Liver (tissue), 9 donors: Measurements from ENCODE around the gene GTPBP6. TPM values are rescaled to one million over a fixed set of nuclear protein-coding genes. Genes with fewer than 3 reads are reported as not detected.

Experiments
- DNase-seq: peaks from one replicate; pipeline ENCODE4 v3.0.0-alpha.2; 2017; ENCODE audit warnings: low spot score
- H3K27ac ChIP-seq, 2 donors: one replicate each; pipeline ENCODE4 v1.7.0; 2013; ENCODE audit warnings: inconsistent platforms in 2 of 2, low read length in 2 of 2, control low read depth in 1 of 2, low read depth in 1 of 2, mild to moderate bottlenecking in 1 of 2
- H3K27me3 ChIP-seq, 4 donors: one replicate each; pipeline versions ENCODE4 v1.6.1 to v1.7.0; 2013; ENCODE audit warnings: low read length in 3 of 4, inconsistent platforms in 1 of 4, mild to moderate bottlenecking in 1 of 4, moderate library complexity in 1 of 4; ENCODE audit not compliant: control insufficient read depth in 4 of 4, insufficient read depth in 4 of 4
- H3K36me3 ChIP-seq, 4 donors: one replicate each; pipeline versions ENCODE4 v1.6.1 to v1.7.0; 2013; ENCODE audit warnings: low read length in 3 of 4, mild to moderate bottlenecking in 3 of 4, low read depth in 1 of 4, moderate library complexity in 1 of 4; ENCODE audit not compliant: control insufficient read depth in 4 of 4, insufficient read depth in 3 of 4
- H3K4me1 ChIP-seq, 4 donors: one replicate each; pipeline versions ENCODE4 v1.6.1 to v1.7.0; 2013; ENCODE audit warnings: low read length in 3 of 4, mild to moderate bottlenecking in 3 of 4, moderate library complexity in 1 of 4; ENCODE audit not compliant: control insufficient read depth in 4 of 4, insufficient read depth in 4 of 4
- H3K4me3 ChIP-seq, 3 donors: one replicate each; pipeline versions ENCODE4 v1.6.1 to v1.7.0; 2013; ENCODE audit warnings: low read length in 3 of 3, control low read depth in 1 of 3, low read depth in 1 of 3, mild to moderate bottlenecking in 1 of 3
- H3K9ac ChIP-seq, 2 donors: one replicate each; pipeline ENCODE4 v1.7.0; 2013; ENCODE audit warnings: low read length in 2 of 2, mild to moderate bottlenecking in 2 of 2, moderate library complexity in 2 of 2, control low read depth in 1 of 2, low read depth in 1 of 2
- H3K9me3 ChIP-seq, 4 donors: one replicate each; pipeline versions ENCODE4 v1.6.1 to v1.7.0; 2013; ENCODE audit warnings: low read length in 3 of 4; ENCODE audit not compliant: control insufficient read depth in 4 of 4
- EGR1 ChIP-seq, 2 donors: IDR thresholded peaks; 2 replicates each; pipeline ENCODE4 v1.6.1; 2016 to 2018; ENCODE audit warnings: antibody characterized with exemption in 2 of 2, low read depth in 2 of 2
- FOXA2 ChIP-seq: IDR thresholded peaks from 2 replicates; pipeline ENCODE4 v1.6.1; 2016; ENCODE audit warnings: antibody characterized with exemption
- GABPA ChIP-seq, 2 donors: IDR thresholded peaks in 1 of 2; conservative IDR thresholded peaks in 1 of 2; 2 replicates each; pipeline ENCODE4 v1.6.1; 2016; ENCODE audit warnings: antibody characterized with exemption in 2 of 2, mild to moderate bottlenecking in 1 of 2, moderate library complexity in 1 of 2
- HNF4A ChIP-seq, 2 donors: conservative IDR thresholded peaks; 2 replicates each; pipeline ENCODE4 v1.6.1; 2016; ENCODE audit warnings: antibody characterized with exemption in 2 of 2, mild to moderate bottlenecking in 2 of 2
- JUND ChIP-seq, 2 donors: IDR thresholded peaks; 2 replicates each; pipeline ENCODE4 v1.6.1; 2016; ENCODE audit warnings: antibody characterized with exemption in 2 of 2
- NR2F2 ChIP-seq: IDR thresholded peaks from 2 replicates; pipeline ENCODE4 v1.6.1; 2016; ENCODE audit warnings: antibody characterized with exemption
- RAD21 ChIP-seq, 2 donors: IDR thresholded peaks; 2 replicates each; pipeline ENCODE4 v1.6.1; 2016; ENCODE audit warnings: antibody characterized with exemption in 2 of 2, mild to moderate bottlenecking in 2 of 2
- RXRA ChIP-seq, 2 donors: IDR thresholded peaks; 2 replicates each; pipeline ENCODE4 v1.6.1; 2017 to 2018; ENCODE audit warnings: antibody characterized with exemption in 2 of 2, mild to moderate bottlenecking in 1 of 2
- SP1 ChIP-seq: IDR thresholded peaks from 2 replicates; pipeline ENCODE4 v1.6.1; 2018; ENCODE audit warnings: antibody characterized with exemption, mild to moderate bottlenecking
- TAF1 ChIP-seq: conservative IDR thresholded peaks from 2 replicates; pipeline ENCODE4 v1.6.1; 2016; ENCODE audit warnings: antibody characterized with exemption, mild to moderate bottlenecking
- YY1 ChIP-seq: IDR thresholded peaks from 2 replicates; pipeline ENCODE4 v1.6.1; 2016; ENCODE audit warnings: antibody characterized with exemption, mild to moderate bottlenecking
- WGBS: extraction: QIAGEN DNeasy Blood & Tissue Kit; methylation state at CpG from one replicate; pipeline ENCODE4 v1.1.7; 2013; 5-methylcytosine and 5-hydroxymethylcytosine counted together
- polyA plus RNA-seq, 2 donors: library from polyadenylated mRNA; stranded (reverse) in 1 of 2; unstranded in 1 of 2; fragments of 200-250 nt in 1 of 2; fragments of >200 nt in 1 of 2; fragmentation: Nextera tagmentation in 1 of 2; extraction: Ambion mirVana in 1 of 2; gene quantifications; one replicate each; pipeline versions ENCODE4 v1.2.1 to v1.2.3, GENCODE V29; 2013 to 2015
- total RNA-seq, 2 donors: library from RNA; depleted of rRNA; stranded (reverse); fragments of >200 nt; gene quantifications; one replicate each; pipeline ENCODE4 v1.2.3, GENCODE V29; 2014
- TF ChIP-seq, protein P1 (sequence below): IDR thresholded peaks from 2 replicates; pipeline ENCODE4 v1.6.1; 2016; ENCODE audit warnings: antibody characterized with exemption
- TF ChIP-seq, protein P2 (sequence below): IDR thresholded peaks from 2 replicates; pipeline ENCODE4 v1.6.1; 2016; ENCODE audit warnings: antibody characterized with exemption, mild to moderate bottlenecking
- TF ChIP-seq, protein P3 (sequence below): IDR thresholded peaks from 2 replicates; pipeline ENCODE4 v1.6.1; 2016; ENCODE audit warnings: antibody characterized with exemption
- donor health status: healthy.
- donor health status: healthy.
- donor health status: healthy.
- donor health status: healthy.
- donor health status: healthy.

GTPBP6 gene
- total and polyA plus RNA-seq, 4 donors, result 11.3 to 29.2 (median 16.6) TPM

DNA sequence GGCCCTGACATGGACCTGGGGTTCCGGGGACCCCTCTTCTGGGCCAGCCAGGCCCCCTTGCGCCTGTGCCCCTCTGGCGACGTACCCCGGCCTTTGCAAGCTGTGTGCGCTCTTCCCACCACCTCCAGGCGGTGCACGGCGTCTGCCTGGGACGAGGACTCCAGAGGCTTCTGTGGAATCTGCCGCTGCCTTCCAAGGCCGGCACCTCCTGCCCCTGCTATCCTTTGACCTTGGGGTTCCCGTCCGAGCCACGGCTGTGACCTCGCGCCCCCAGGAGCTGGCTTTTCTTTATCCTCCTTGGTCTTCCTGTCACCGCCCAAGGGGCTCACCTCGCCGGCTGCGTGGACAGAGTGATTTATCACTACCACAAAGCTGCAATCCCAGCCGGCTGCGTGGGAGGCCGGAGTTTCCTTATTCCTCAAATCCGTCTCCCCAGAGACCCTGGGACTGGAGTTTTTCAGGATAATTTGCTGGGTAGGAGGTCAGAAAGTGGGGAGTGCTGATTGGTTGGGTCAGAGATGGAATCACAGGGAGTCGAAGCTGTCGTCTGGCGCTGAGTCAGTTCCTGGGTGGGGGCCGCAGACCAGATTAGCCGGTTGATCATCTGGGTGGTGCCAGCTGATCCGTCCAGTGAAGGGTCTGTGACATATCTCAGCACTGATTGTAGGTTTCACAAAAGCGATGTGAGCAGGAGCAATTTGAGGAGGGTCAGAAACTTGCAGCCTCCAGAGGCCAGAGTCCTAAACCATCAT lies 57.3 kb downstream of the GTPBP6 start:
- TF ChIP-seq GABPA (IDR thresholded peaks at IDR 0.05 in 1 of 2, conservative IDR thresholded peaks at IDR 0.05 in 1 of 2) (no peak), NR2F2 (peak; percentile 81)
- Histone ChIP-seq H3K4me3 (no peak overlapping the region), H3K27me3 (no peaks in the 10 kb centered on the region), H3K9ac (no peak overlapping the region), H3K9me3 (no peaks in the 10 kb centered on the region), H3K27ac (peak overlapping the region in 1 of 2 donors; percentile 68), H3K36me3 (no peaks in the 10 kb centered on the region), H3K4me1 (peaks cover 6 to 24% (median 20%) of the 10 kb centered on the region in 4 donors)
- no peak for DNase-seq
- whole genome bisulfite sequencing, result 74% methylated on average over 32 of the region's 32 CpGs

DNA sequence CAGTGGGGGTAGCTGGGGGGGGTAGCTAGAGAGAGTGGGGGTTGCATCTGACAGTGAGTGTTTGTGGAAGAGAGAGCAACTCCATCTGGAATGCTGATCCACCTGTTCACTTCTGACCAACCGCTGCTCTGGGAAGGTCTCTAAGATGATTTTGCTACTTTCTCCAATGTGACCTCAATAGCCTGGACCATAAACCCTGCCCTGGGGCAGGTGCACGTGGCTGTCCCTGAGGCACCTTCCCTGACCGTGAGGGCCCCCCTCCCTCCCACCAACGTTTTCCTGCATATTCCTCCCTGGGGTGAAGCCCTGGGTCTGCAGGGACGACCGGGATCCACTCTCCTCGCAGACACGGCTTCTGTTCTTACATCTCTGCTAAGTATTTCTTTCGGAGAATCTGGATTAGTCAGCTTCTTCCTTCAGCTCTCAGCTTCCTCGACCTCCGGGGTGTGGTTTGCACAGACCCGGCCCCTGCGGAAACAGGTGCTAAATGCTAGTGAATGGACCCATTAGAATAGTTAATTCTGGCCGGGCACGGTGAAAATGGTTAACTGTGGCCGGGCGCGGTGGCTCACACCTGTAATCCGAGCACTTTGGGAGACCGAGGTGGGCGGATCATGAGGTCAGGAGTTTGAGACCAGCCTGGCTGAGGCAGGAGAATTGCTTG lies 58.8 kb downstream of the GTPBP6 start:
- TF ChIP-seq JUND (IDR thresholded peaks at IDR 0.05) (no peak), SP1 (no peak), RXRA (IDR thresholded peaks at IDR 0.05) (no peak), FOXA2 (no peak), EGR1 (IDR thresholded peaks at IDR 0.05; ENCODE audit: low read depth in 2 of 2) (no peak)
- TF ChIP-seq, protein P1, sequence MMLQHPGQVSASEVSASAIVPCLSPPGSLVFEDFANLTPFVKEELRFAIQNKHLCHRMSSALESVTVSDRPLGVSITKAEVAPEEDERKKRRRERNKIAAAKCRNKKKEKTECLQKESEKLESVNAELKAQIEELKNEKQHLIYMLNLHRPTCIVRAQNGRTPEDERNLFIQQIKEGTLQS, result no peak
- TF ChIP-seq, protein P2, sequence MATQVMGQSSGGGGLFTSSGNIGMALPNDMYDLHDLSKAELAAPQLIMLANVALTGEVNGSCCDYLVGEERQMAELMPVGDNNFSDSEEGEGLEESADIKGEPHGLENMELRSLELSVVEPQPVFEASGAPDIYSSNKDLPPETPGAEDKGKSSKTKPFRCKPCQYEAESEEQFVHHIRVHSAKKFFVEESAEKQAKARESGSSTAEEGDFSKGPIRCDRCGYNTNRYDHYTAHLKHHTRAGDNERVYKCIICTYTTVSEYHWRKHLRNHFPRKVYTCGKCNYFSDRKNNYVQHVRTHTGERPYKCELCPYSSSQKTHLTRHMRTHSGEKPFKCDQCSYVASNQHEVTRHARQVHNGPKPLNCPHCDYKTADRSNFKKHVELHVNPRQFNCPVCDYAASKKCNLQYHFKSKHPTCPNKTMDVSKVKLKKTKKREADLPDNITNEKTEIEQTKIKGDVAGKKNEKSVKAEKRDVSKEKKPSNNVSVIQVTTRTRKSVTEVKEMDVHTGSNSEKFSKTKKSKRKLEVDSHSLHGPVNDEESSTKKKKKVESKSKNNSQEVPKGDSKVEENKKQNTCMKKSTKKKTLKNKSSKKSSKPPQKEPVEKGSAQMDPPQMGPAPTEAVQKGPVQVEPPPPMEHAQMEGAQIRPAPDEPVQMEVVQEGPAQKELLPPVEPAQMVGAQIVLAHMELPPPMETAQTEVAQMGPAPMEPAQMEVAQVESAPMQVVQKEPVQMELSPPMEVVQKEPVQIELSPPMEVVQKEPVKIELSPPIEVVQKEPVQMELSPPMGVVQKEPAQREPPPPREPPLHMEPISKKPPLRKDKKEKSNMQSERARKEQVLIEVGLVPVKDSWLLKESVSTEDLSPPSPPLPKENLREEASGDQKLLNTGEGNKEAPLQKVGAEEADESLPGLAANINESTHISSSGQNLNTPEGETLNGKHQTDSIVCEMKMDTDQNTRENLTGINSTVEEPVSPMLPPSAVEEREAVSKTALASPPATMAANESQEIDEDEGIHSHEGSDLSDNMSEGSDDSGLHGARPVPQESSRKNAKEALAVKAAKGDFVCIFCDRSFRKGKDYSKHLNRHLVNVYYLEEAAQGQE, result no peak
- Histone ChIP-seq H3K4me1 (peaks cover 6 to 24% (median 16%) of the 10 kb centered on the region in 4 donors), H3K27me3 (no peaks in the 10 kb centered on the region), H3K9me3 (no peaks in the 10 kb centered on the region), H3K27ac (no peak overlapping the region), H3K9ac (no peak overlapping the region), H3K4me3 (no peak overlapping the region), H3K36me3 (no peaks in the 10 kb centered on the region)
- 80% methylated on average over 21 of the region's 21 CpGs for WGBS
- DNase-seq, result no peak

DNA sequence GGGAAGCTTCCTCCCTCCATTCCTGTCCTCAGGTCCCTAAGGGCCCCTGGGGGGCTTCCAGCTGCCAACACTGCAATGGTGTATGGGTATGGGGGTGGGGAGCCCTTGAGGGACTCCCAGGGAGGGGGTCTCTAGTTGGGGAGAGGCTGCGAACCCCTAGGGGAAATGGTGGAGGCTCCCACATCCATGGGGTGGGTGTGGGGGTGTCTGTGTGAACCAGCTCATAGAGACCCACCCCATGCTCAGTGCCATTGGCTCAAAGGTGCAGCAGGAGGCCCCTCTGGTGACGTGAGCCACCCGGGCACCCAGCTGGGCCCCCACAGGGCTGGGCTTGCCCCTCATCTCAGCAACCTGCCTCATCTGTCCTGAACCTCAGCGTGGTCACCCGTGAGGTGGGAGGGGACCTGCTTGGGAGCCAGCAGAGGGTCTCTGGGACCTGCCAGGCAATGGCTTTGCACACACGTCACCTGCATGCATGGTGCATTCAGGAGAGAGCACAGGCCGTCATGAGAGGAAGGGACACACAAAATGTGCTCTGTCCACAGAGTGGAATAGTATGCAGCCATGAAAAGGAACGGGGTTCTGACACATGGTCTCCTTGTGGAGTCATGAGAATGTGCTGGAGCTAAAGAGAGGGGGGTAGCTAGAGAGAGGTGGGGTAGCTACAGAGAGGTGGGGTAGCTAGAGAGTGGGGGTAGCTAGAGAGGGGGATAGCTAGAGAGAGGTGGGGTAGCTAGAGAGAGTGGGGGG lies 60.1 kb downstream of the GTPBP6 start:
- H3K9me3 ChIP-seq, result no peaks in the 10 kb centered on the region
- H3K4me1 ChIP-seq, result peaks cover 5 to 18% (median 11%) of the 10 kb centered on the region in 4 donors
- WGBS, result 85% methylated on average over 8 of the region's 8 CpGs
- H3K36me3 ChIP-seq, result no peaks in the 10 kb centered on the region
- no peaks in the 10 kb centered on the region for H3K27me3 ChIP-seq
- no peak overlapping the region for H3K9ac ChIP-seq
- H3K4me3 ChIP-seq, result no peak overlapping the region
- DNase-seq, result no peak
- H3K27ac ChIP-seq, result no peak overlapping the region
- TF ChIP-seq NR2F2 (no peak), TAF1 (no peak), RXRA (IDR thresholded peaks at IDR 0.05) (no peak), RAD21 (IDR thresholded peaks at IDR 0.05) (no peak), GABPA (IDR thresholded peaks at IDR 0.05 in 1 of 2, conservative IDR thresholded peaks at IDR 0.05 in 1 of 2) (no peak), YY1 (no peak), FOXA2 (no peak), HNF4A (conservative IDR thresholded peaks at IDR 0.05) (no peak)
- TF ChIP-seq, protein P3, sequence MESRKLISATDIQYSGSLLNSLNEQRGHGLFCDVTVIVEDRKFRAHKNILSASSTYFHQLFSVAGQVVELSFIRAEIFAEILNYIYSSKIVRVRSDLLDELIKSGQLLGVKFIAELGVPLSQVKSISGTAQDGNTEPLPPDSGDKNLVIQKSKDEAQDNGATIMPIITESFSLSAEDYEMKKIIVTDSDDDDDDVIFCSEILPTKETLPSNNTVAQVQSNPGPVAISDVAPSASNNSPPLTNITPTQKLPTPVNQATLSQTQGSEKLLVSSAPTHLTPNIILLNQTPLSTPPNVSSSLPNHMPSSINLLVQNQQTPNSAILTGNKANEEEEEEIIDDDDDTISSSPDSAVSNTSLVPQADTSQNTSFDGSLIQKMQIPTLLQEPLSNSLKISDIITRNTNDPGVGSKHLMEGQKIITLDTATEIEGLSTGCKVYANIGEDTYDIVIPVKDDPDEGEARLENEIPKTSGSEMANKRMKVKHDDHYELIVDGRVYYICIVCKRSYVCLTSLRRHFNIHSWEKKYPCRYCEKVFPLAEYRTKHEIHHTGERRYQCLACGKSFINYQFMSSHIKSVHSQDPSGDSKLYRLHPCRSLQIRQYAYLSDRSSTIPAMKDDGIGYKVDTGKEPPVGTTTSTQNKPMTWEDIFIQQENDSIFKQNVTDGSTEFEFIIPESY, result no peak
- TF ChIP-seq, protein P1, result no peak
- TF ChIP-seq, protein P2, result no peak
